ENCODE data around the gene SUPT3H.
"Not testable (repeated sequence)": the region's sequence is repeated elsewhere in the genome, so short reads cannot be mapped to it uniquely, and the experiment has no call there.

Gene SUPT3H

DNA sequence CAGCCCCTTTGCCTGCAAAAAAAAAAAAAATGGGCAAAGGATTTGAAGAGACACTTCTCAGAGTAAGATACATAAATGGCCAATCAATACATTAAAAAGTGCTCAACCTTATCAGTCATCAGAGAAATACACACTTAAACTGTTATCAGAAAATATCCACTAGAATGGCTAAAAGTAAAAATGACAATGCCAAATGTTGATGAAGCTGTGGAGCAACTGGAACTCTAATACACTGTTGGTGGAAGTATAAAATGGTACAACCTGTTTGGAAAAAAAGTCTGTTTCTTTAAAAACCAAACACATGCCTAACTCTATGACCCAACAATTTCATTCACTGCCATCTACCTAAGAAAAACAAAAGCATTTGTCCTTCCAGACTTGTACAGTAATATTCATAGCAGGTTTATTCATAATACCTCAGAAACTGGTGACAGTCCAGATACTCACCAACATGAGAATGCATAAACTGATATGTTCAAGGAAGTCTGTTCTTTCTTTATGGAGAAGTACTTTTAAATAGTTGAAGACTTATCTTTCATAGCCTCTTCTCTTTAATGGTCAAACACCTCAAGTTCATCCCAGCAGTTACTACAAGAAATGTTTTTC lies 428.0 kb downstream of the SUPT3H start:
- DNase-seq (ENCODE audit: low spot score), result no peak

DNA sequence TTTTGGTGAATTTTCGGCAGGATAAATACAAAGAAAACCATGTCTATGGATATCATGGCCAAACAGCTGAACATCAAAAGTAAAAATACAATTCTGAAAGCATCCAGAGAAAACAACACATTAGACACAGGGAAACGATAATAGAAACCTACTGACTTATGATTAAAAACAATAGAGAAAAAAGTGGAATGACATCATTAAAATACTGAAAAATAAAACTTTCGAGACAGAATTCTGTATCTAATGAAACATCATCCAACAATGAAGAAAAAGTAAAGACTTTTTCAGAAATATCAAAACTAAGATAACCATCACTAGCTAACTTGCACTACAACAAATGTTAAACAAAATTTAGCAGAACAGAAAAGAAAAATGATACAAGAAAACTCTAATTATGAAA lies 434.2 kb downstream of the SUPT3H start:
- no peak for DNase-seq (ENCODE audit: low spot score)

DNA sequence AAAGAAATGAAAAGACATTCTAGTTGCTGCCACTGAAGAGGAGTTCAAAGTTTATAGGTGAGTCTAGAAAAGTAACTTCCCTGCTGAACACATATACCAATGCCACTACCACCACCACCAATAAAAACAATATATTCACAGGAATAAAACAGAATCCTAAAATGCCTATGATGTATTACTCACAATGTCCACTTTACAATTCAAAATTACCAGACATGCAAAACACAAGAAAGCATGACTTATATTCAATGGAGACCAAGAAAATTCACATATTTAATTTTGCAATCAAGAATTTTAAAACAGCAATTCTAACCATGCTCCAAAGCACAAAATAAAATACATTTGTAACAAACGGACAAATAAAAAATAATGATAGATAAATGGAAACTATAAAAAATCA lies 434.9 kb downstream of the SUPT3H start:
- no peak for DNase-seq (ENCODE audit: low spot score)

DNA sequence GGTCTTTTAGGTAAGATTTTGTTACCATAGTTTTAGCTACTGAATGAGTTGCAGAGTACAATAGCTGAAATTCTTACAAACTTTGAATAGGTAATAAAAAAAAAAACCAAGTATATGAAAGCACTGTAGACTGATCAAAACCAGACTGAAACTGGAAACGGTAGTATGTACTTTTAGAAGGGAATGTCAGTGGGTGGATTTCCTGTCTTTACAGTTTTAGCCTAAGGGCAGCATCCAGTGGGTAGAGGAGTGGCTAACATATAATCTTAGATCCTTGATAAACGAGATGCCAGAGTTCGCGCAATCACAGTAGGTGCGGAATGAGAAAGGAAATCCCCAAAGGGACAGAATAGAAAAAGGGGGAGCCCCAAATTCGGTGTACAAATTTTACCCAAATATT lies 435.5 kb downstream of the SUPT3H start:
- no peak for DNase-seq (ENCODE audit: low spot score)

DNA sequence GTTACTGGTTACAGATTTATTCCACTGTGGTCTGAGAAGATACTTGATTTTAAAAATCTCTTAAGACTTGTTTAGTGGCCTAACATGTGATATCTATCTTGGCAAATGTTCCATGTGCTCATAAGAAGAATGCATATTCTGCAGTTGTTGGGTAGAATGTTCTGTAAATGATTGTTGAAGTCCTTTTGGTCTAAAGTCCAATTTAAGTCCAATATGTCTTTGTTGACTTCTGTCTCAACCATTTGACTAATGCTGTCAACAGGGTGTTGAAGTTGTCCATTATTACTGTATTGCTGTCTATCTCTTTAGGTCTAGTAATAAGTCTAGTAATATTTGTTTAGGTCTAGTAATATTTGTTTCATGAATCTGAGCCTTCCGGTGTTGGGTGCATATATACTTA lies 437.4 kb downstream of the SUPT3H start:
- no peak for DNase-seq (ENCODE audit: low spot score)

DNA sequence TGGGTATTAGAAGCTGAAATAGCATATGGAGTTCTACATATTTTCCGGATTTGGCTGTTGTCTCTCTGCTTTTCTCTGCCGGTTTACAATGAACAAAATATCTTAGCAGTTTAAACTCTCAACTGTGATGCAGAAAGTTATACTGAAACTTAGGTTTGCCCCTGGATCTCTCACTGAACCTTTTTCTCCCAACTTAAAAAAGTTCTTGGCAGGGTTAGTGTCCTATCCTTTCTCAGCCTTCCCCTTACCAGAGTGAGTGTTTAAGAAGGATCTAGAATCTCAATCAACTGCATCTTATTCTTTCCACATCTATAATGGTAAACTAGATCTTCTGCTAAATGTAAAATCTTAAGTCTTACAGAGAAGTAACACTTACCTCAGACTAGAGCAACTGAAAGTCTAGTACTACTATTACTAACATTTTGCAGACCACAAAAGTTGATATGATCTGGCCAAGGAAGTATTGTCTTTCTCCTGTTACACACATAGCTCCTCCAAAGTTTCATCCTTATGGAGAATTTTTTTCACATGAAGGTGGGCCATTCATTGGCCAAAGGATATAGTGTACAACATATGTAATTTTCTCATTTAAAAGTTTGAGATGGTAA lies 441.9 kb downstream of the SUPT3H start:
- DNase-seq (ENCODE audit: low spot score), result no peak

DNA sequence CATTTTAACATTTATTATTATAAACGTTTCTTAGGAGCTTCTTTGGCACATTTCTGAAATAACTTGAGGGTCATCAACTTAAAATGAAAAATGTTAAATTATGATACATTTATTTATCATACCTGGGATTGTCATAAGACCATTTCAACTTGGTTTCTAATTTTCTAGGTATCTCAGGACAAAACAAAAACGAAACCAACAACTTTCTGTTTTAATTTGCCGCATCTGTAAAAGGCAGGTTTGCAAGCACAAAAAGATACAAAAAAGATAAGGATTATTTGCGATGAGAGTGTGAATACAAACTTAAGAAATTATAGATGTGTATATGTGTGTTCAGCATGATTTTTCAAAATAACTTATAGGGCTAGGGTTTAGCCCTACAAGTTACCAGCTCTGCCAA lies 444.6 kb downstream of the SUPT3H start:
- DNase-seq (ENCODE audit: low spot score), result no peak

DNA sequence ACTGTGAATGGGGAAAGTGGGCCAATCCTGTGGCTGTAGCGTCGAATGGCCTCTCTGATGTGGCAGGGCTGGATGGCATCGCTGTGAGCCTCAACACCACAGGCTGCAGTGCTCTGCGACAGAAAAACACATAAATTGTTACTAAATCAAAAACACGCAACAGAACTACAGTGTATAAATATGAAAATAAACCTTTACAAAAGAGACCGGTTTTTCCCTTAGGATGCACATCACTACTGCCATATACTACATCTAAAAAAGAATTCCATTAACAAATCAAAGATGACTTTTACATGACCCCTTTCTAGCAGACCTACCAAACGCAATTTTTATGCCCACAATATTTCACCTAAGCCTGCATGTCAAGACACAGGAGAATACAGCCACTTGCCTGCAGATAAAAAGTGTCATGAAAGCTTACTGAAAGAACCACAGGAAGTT lies 445.1 kb downstream of the SUPT3H start:
- no peak for DNase-seq (ENCODE audit: low spot score)

DNA sequence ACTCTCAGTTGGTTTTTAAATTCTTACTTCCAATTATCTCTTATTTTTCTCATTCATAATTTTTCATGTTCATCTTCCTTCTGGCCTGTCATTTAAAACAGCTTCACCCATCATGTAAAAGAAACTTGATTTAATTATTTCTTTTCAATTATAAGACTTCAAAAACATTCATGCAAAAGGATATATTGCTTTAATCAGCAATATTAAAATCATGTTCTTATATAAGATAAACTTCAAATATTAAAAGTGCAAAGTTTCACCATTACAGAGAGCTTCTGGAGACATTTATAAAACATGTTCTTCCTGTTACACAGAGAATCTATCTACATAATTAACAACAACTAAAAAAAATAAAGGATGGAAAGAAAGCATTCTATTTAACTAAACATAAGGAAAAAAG lies 446.3 kb downstream of the SUPT3H start:
- no peak for DNase-seq (ENCODE audit: low spot score)

DNA sequence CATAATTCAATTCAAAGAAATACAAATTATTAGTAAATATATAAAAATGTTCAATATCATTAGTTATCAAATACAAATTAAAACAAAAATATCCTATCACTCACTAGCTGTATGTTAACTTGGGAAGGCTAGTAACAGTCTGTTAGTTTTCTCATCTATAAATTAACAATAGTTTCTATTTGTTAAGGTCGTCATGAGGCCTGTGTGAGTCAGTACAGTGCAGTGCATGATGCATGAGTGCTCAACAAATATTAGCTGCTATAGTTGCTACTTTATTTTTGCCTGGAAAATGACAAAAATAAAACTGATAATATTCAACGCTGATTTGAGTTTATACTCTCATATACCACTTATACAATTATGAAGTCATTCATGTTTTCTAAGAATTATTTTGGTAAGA lies 451.2 kb downstream of the SUPT3H start:
- peak; percentile 58 for DNase-seq (ENCODE audit: low spot score)

DNA sequence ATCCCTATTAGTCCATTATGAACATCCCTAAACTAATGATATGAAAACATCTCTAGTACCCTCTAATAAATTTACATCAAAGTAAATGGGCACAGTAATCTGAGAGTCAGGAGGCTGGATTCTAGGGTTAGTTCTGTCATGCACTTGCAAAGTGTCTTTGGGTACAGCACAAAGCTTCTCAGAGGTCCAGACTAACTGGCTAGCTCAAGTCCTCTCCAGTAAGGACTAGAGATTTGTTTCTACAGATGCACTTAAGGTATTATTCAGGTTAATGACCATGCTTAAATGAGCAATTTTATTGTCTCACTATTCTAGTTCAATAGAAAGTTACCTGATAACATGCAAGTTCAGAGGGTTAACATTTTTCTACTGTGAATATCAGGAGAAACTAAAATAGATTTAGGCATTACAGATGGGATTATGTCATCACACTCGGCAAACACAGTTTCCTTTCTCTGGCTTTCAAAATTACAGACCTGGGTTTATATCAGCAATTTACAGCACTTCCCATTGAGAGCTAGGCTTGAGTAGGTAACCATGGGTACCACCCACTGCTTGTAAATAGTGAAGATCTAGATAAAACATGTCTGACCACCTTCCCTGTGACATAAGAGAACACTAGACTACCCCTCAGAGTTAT lies 452.5 kb downstream of the SUPT3H start:
- peak; percentile 77 for DNase-seq (ENCODE audit: low spot score)

DNA sequence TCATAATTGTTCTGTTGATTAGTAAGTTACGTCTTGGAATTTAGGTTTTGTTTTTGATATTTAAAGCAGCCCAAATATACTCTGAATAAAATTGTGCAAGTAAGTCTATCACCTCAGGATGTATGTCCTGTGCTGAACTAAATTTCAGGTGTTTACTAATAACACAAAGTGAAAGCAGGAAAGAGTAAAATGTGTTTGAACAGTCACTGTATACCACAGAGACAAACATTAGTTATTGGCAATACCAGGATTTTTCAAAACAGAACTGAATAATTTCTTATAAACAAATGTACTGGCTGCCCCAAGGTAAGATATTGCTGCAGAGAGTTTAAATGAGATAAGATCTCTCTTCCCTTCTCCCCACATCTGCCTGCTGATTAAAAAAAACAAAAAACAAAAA lies 454.3 kb downstream of the SUPT3H start:
- DNase-seq (ENCODE audit: low spot score), result no peak

DNA sequence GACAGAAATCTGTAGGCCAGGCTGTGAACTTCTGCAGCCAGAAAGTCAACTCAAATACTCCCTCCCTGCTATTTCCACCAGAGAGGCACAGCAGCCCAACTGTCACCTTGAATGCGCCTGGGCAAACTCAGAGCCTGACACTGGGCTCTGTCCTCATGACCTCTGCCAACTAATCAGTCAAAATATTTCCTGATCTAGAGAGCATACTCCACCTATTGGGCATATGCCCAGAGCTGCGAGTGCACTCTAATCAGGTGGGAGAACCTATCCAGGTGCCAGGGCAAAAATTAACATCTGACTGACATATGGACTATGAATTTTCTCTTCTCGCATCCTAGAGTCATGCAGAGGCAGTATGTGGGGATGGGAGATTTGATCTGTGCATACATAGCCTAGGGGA lies 455.9 kb downstream of the SUPT3H start:
- no peak for DNase-seq (ENCODE audit: low spot score)

DNA sequence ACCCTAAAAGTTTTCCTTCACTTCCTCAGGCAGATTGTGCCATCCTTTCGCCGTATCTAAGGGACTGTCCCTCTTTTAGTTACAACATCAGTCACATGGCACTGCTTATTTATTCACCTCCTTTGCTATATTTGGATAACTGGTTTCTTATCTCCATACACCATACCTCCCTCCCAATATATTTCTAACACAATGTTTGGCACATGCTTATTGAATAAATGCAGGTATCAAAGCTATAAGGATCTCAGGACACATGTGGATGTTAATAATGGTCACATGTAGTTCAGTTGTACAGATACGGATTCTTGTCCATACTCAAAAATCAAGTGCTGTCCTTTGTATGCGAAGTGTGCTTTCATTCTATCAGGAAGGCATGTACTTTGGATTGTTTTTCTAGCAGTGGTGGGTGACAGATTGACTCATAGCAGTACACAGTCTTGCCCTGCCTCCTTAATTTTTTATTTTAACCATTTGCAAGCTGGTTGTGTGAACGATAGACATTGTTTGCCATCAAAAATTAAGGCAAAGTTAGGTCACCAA lies 456.7 kb downstream of the SUPT3H start:
- peak; percentile 10 for DNase-seq (ENCODE audit: low spot score)

DNA sequence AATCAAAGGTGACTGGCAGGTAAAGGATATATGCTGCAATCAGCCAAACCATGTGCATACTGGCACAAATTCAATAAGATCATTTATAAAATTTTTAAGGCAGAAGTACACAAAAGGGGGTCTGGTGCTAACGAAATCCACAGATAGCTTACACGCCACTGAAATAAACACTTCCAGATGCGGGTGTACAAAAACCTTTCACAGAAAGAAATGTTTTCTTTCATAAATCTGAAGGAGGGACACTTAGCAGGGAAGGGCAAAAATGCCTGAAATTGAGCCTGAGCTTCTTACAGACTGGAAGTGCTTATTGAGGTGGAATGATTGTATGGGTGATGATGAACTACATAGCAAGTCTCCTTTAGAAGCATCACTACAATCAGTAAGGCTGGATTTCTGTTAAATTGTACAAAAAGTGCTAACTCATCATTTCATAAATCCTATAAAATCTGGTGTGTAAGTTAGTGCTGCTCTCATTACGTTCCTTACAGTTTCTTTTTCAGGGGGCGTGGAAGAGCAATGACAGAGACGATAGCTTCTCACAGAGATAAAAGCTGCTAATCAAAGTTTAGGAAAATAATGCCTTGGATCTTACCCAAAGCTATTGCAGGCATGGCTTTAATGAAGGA lies 458.9 kb downstream of the SUPT3H start:
- no peak for DNase-seq (ENCODE audit: low spot score)

DNA sequence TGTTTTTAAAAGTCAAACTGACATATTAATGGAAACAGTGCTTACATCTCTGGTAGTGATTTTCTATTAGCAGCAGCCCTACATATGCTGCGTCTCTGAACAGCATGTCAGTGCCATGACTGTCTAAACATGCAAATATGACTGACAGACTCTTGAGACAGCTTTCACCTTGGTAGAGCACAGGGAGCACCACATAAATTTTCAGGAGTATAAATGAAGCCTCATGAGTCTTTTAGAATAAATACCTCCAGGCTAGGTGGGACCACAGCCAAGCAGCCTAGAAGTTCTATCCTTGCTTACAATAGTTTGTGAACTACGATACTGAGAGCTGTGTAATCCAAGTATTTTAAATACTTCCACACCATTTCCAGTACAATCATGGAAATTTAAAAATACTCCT lies 460.3 kb downstream of the SUPT3H start:
- DNase-seq (ENCODE audit: low spot score), result no peak

DNA sequence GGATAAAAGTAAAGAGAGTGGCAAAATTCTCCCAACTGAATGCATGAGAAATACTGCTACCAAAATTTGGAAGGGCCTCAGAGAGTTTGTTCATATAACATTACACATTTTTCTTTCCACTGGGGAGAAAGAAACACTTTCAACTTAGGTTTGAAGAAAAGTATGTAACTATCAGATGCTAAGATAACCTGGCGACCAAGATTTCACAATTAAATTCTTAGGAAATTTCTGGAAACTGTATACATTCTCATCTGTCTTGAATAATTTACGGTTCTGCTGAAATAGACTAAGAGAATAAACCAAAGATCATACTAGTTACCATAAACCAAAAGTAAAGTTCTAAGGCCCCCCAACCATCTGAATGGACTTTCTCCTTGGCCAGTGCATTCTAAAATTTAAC lies 462.6 kb downstream of the SUPT3H start:
- no peak for DNase-seq (ENCODE audit: low spot score)

DNA sequence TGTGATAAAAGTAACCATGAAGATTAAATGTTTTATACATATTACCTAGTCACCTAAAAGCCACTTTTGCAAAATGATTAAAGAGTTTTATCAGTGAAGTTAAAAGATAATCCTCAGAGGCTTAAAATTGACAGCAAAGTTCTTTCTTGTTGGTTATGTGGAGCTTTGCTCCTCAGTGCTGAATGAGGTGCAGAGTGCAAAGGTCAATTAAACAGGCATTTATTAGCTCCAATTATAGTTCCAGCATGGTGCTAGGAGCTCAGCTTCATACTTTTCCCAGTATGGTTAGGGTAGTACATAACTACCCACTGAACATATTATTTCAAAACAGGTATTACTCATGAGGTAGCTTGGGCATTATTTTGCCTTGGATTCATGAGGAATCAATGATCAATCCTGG lies 463.6 kb downstream of the SUPT3H start:
- DNase-seq (ENCODE audit: low spot score), result no peak

DNA sequence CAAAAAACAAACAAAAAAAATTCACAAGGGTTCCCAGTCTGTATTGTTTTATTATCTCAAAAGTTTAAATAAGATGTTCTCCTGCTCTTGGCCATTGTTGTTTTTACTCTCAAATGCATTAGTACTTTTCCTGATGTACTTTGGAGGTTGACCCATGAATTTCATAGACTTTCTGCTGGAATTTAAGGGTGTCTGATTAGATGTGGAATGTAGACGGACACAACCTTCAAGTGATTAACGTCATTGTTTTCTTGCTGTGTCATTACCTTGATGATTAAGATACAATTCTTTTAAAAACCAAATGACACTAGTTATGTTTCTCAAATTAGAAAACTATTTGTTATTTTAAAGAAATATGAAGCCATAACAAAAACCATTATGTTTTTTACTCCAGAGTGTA lies 471.0 kb downstream of the SUPT3H start:
- no peak for DNase-seq (ENCODE audit: low spot score)

DNA sequence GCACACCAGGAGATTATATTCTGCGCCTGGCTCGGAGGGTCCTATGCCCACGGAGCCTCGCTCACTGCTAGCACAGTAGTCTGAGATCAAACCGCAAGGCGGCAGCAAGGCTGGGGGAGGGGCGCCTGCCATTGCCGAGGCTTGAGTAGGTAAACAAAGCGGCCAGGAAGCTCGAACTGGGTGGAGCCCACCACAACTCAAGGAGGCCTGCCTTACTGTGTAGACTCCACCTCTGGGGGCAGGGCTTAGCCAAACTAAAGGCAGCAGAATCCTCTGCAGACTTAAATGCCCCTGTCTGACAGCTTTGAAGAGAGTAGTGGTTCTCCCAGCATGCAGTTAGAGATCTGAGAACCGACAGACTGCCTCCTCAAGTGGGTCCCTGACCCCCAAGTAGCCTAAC lies 477.4 kb downstream of the SUPT3H start:
- DNase-seq (ENCODE audit: low spot score), result not testable (repeated sequence)

DNA sequence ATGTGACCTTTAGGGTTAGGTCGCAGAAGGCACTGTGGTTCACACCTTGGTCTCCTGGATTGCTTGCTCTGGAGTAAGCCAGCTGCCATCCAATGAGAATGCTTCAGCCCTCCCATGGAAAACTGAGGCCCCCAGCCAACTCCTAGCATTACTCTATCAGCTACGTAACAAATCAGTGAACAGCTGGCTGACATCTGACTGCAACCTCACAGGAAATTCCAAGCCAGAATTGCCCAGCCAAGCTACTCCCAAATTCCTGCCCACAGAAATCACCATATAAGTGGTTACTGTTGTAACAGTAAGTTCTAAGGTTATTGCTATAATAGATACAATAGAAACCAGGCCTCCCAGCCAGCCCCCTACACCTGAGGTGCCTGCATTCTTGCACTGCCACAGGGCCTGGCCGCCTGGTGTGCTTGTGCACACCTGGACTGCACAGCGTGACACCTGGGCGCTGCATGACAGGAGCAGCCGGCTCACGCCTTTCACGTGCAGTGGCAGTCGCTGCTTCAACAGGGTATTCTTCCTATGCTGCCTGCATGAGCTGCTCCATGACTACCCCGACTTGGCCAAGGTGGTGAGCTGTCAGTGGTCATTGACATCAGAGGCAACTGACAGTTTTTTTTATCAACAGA lies 479.3 kb downstream of the SUPT3H start:
- peak; percentile 27 for DNase-seq (ENCODE audit: low spot score)

DNA sequence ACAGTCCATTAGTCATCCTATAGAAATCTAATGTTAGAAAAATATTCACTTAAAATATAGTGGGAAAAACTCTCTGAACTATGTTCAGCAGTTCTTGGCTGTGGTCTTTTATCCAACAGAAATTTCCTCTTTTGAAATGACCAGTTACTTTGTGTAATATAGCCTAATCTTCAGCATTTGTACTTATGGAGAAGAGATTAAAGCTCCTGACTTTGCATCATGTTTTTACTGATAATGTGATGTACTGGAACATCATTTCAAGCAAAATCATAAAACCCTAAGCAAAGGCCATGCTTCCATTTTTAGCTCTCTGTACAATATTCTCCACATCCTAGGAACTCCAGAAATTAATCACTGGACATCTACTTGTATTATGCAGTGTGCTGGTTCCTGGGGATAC lies 480.4 kb downstream of the SUPT3H start:
- no peak for DNase-seq (ENCODE audit: low spot score)

DNA sequence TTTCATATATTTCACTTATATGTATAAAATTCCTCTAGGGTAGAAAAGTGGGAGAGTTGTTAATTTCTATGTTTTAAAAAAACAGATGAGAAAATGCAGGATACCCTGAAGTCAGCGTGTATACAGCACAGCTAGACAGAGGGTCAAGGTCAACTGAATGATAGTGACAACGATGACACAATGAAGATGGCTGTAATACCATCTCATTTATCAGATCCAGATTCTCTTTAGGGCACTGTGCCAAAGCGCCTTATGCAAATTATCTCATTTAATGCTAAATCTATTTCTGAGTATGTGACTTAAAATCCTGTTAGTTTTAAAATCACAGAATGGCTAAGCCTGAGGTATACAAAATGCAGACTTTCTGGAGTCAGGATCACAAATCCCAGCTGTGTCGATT lies 481.0 kb downstream of the SUPT3H start:
- no peak for DNase-seq (ENCODE audit: low spot score)

Measured in kidney tubule cell (primary cell).